ENCODE data around the gene SFTPB. TPM values are rescaled to one million over a fixed set of nuclear protein-coding genes. Genes with fewer than 3 reads are reported as not detected.
A peak's percentile ranks its signal among the peaks of the same experiment; 100 is the strongest.

Gene SFTPB
- total RNA-seq, 1 donor from 2014 or later: not detected

GRCh38 chr2:85680707-85681371 lies 12.8 kb upstream of the SFTPB start:
- TF ChIP-seq CTCF (IDR thresholded peaks at IDR 0.05; ENCODE audit: unreplicated experiment): no peak
- DNase-seq (ENCODE audit: low spot score in 2 of 2, unreplicated experiment in 2 of 2): no peak
- Mint-ChIP-seq H3K27me3 (ENCODE audit: low read depth) (no peaks in the 10 kb centered on the region), H3K4me1 (peaks cover 8% of the 10 kb centered on the region), H3K9me3 (no peaks in the 10 kb centered on the region), H3K27ac (no peak overlapping the region), H3K36me3 (no peaks in the 10 kb centered on the region), H3K4me3 (no peak overlapping the region)

GRCh38 chr2:85678794-85679672 lies 11.0 kb upstream of the SFTPB start:
- Mint-ChIP-seq H3K27ac (no peak overlapping the region), H3K4me1 (peaks cover 8% of the 10 kb centered on the region), H3K36me3 (no peaks in the 10 kb centered on the region)

GRCh38 chr2:85678377-85678776 lies 10.4 kb upstream of the SFTPB start:
- Mint-ChIP-seq H3K4me1 (peaks cover 8% of the 10 kb centered on the region), H3K27ac (no peak overlapping the region), H3K27me3 (ENCODE audit: low read depth) (peaks cover 3% of the 10 kb centered on the region), H3K36me3 (no peaks in the 10 kb centered on the region), H3K4me3 (no peak overlapping the region), H3K9me3 (no peaks in the 10 kb centered on the region)
- TF ChIP-seq CTCF (IDR thresholded peaks at IDR 0.05; ENCODE audit: unreplicated experiment): no peak
- DNase-seq (ENCODE audit: low spot score in 2 of 2, unreplicated experiment in 2 of 2): no peak

More at GRCh38 chr2:85678794-85679672, 11.0 kb upstream of the SFTPB start:
- TF ChIP-seq CTCF (IDR thresholded peaks at IDR 0.05; ENCODE audit: unreplicated experiment): peak; percentile 96
- Mint-ChIP-seq H3K27me3 (ENCODE audit: low read depth) (peaks cover 3% of the 10 kb centered on the region), H3K9me3 (no peaks in the 10 kb centered on the region), H3K4me3 (peak overlapping the region; percentile 24)
- peak; percentile 82 to 95 for DNase-seq (ENCODE audit: low spot score in 2 of 2, unreplicated experiment in 2 of 2)

GRCh38 chr2:85675866-85676548 lies 8.0 kb upstream of the SFTPB start:
- DNase-seq (ENCODE audit: low spot score in 2 of 2, unreplicated experiment in 2 of 2): no peak
- no peaks in the 10 kb centered on the region for H3K9me3 Mint-ChIP-seq

More at GRCh38 chr2:85675866-85676548, 8.0 kb upstream of the SFTPB start:
- peaks cover 3% of the 10 kb centered on the region for H3K27me3 Mint-ChIP-seq (ENCODE audit: low read depth)
- no peak overlapping the region for H3K27ac Mint-ChIP-seq
- no peaks in the 10 kb centered on the region for H3K36me3 Mint-ChIP-seq
- H3K4me3 Mint-ChIP-seq: no peak overlapping the region
- peaks cover 8% of the 10 kb centered on the region for H3K4me1 Mint-ChIP-seq
- no peak for TF ChIP-seq CTCF (IDR thresholded peaks at IDR 0.05; ENCODE audit: unreplicated experiment)

Data from mesothelial cell of epicardium (in vitro differentiated cells).